Stimulated activated CD8-positive, alpha-beta memory T cell treated with anti-CD3 and anti-CD28 coated beads, Interleukin-4, amount 100 ng/mL, for 48 hours (primary cell): Measurements from ENCODE around the gene PIM3.

Source experiments
- DNase-seq: peaks from one replicate; pipeline ENCODE4 v3.0.0-alpha.2; 2020

Gene PIM3

DNA sequence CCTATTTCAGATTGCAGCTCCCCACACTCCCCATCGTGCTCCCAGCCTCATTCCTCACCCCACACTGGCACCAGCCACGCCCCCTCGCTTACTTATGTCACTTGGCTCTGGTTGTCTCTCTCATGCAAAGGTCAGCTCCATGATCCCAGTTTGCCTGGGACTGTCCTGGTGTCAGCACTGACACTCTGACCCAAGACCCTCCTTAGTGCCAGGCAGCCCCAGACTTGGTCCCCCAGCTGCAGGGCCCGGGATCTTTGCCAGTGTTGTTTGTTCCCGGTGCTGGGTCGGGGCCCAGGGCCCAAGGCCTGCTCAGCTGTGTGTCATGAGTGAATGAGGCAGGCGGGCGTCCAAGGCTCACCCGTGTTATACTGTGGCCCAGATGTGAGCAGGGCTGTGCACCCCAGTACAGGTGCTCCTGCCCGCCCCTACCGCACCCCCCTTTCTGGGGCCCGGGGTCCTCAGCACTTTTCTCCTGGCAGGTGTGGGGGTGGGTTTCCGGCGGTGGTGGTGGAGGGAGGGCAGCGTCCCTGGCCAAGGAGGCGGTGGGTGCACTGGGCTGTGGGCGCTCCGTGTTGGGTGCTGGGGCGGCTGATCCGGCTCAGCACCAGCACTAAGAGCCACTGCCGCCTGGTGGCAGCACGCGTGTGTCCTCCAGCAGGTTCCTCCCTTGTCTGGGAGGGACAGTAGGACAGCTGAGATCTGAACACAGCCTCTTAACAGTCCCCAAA lies 32.5 kb downstream of the PIM3 start:
- peak; percentile 80 for DNase-seq

DNA sequence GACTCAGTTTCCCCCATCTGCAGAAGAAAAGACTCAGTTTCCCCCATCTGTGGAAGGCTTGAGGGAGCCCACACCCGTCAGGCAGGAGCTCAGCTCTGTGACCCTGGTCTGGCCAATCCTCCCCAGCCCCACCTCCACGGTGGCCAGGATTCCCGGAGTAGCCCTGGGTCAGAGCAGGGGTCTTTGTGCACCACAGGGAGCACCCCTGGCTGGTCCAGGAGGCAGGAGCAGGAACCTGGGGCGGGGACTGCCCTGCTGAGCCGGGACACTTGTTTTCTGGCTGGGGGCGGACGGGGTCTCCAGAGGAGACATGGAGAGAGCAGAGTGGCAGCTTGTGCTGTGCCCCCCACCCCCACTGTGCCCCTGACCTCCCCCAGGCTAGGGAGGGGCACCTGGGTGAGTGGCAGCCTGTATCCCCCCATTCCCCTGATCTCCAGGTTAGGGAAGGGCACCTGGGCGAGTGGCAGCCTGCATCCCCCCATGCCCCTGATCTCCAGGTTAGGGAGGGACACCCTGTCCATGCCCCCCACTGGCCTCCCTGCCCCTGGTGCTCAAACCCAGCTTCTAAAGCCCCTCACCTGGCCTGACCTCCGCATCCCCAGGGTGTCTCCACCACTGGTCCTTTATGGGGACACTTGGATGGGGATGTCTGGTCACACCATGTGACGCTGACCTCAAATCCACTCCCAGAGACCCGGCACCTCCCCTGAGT lies 33.2 kb downstream of the PIM3 start:
- DNase-seq = no peak

DNA sequence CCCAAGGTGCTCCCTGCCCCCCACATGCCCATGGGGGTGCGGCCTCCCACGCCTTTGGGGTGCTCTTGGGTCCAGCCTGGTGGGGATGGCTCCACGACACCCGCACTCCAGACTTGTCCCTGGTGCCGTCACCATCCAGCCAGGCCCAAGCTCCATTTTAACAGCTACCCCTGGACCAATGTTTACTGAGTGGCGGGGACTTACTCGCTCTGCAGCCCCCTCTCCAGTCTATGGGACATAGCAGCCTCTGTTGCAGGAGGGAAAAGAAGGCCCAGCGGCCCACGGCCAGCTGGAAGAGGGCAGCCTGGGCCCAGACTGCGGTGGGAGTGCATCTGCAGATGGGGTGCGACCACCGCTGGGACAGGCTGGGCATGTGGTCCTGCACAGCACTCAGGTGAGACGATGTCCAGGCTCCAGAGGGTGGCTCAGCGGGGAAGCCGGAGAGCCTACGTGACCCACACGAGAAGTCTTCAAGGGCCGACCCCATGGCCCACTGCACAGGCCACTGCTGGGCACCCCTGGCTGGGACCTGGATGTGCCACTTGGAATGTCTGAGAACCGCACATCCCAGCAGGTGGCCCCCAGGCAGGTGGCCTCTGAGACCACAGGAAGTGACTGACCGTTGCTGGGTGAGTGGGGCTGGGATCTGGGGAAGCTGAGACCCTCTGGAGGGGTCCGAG lies 33.9 kb downstream of the PIM3 start:
- no peak for DNase-seq

DNA sequence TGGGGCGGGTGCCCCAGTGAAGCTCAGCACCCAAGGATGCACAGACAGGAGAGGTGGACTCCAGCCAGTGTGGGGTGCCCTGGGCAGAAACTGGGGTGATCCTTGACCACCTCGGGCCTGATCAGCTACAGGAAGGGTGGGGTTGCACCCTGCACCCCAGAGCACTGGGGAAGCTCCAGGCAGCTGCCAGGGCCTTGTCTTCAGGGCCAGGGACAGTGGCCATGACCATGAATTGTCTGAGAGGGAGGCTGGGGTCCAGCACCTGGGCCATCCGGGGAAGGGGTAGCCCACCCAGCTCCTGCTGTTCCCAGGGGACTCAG lies 34.4 kb downstream of the PIM3 start:
- no peak for DNase-seq

DNA sequence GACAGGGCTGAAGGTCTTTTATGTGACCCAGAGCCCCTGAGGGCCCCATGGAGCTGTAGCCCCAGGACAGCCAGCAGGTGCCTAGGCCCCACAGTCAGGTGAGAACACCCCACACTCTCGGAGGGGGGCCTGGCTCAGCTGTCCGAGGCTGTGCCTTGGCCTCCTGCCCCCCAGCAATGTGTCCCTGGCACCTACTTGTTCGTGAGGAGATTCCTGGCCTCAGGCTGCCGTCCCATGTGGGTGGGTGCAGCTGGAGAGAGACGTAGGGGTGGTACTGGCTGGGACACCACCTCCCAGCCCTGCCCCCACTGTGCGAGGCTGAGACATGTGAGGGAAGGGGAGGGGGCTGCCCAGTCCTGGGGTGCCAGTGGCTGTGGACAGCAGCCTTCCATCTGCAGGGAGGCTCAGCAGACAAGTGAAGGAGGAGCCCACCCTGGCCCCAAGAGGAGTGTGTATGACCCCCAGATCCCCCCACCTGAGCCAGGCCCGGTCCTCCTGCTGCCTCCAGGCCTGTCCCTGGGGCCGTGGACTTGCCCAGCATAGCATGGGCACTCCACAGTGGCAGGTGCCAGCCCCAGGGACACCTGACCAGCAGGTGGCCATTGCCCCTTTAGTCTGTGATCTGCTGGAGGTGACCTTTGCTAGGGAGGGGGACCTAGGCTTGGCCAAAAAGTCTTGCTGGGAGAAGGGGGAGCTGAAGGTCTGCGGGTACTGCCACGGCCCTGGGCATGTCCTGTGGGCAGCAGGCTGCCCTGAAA lies 35.0 kb downstream of the PIM3 start:
- peak; percentile 17 for DNase-seq

DNA sequence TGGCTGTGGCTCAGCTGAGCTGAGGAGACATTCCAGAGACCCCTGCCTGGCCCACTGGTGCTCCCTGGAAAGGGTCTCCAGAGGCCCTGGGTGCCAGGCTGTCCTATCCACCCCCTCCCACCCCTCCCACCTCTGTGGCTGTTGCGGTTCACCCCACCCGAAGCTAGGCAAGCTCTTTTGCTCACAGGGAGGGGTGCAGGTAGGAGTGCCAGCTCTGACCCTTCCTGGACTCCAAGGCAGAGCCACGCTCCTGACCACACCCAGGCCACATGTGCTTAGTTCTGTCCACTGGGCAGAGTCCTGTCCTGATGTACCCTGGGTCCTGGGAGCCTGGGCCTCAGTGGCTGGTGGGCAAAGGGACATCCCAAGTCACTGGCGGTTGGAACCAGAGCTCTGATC lies 35.5 kb downstream of the PIM3 start:
- DNase-seq = peak; percentile 18

DNA sequence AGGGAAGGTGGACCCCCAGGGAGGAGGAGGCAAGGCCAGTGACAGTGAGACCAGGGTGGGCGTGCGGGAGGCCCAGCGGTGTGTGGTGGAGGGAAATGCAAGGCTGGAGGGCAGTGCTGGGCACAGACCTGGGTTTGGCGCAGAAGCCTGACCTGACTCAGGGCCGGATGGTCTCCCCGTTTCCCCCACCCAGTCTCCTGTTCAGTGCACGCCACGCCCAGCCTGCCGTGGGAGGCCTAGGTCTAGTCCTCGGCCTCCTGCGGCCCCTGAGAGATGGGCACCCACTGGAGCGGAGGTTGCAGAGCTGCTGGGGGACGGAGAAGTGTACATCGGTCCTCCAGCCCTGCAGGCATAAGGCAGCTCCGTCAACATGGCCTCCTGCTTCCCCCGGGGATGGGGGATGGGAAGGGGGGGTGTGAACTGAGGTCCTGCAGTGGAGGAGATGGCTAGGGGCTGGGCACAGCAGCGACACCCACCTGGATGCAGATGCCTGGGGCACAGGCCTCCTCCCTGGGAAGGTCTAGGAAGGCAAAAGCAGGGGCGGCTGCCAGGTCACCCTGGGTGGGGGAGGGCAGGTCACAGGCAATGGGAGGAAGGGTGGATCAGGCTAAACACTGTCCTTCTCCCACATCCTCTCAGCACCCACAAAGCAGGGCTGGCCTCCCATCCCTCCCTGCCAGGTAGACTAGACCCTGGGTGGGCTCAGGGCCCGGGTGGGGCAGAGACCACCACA lies 36.1 kb downstream of the PIM3 start:
- peak; percentile 19 for DNase-seq

DNA sequence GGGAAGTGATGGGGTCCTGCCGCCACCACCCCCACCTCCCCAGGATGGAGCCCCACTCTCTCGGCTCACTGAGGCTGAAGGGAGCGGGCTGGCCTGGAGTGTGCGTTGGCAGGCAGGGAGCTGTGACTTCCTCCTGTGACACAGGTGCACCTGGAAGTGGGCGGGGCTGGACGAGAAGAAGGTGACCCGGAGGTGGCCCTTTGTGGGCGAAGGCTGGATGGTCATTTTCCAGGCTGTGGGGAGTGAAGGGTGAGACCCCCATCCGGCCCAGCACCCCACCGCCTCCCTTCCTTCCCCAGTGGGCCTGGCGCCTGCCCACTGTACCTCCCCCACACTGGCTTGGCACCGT lies 36.7 kb downstream of the PIM3 start:
- peak; percentile 21 for DNase-seq

DNA sequence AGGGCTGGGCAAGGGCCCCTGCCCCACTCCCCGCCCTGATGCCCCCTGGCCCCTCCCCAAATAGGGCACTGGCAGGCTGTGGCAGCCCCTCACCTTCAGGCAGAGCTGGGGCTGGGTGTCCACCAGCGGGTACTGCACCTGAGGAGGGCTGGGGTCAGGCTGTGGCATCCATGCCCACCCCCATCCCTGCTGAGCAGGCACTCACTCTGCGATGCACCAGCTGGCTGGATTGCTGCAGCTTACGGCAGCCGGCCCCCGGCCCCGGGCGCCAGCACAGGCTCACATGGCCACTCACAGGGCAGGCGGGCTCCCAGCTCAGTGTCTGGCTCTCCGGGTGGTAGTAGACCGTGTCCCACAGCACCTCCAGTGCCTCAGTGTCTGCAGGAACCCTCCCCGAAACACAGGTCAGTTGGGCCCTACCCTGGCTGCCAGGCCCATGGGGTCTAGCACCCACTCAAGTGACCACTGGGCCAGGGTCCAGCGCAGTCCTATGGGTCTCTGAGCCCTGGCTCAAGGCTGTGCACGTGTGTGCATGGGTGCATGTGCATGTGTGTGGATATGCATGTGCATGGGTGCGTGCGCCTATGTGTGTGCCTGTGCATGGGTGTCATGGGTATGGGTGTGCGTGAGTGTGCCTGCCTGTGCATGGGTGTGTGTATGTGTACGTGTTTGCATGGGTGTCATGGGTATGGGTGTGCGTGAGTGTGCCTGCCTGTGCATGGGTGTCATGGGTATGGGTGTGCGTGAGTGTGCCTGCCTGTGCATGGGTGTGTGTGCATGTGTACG lies 37.6 kb downstream of the PIM3 start:
- peak; percentile 22 for DNase-seq

DNA sequence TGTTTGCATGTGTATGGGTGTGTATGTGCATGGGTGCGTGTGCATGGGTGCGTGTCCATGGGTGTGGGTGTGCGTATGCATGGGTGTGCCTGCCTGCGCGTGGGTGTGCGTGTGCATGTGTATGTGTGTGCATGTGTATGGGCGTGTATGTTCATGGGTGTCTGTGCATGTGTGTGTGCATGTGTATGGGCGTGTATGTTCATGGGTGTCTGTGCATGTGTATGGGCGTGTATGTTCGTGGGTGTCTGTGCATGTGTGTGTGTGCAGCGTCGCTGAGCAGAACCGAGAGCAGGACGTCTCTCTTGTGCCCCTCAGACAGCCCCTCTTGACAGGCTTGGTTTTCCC lies 38.1 kb downstream of the PIM3 start:
- peak; percentile 21 for DNase-seq

DNA sequence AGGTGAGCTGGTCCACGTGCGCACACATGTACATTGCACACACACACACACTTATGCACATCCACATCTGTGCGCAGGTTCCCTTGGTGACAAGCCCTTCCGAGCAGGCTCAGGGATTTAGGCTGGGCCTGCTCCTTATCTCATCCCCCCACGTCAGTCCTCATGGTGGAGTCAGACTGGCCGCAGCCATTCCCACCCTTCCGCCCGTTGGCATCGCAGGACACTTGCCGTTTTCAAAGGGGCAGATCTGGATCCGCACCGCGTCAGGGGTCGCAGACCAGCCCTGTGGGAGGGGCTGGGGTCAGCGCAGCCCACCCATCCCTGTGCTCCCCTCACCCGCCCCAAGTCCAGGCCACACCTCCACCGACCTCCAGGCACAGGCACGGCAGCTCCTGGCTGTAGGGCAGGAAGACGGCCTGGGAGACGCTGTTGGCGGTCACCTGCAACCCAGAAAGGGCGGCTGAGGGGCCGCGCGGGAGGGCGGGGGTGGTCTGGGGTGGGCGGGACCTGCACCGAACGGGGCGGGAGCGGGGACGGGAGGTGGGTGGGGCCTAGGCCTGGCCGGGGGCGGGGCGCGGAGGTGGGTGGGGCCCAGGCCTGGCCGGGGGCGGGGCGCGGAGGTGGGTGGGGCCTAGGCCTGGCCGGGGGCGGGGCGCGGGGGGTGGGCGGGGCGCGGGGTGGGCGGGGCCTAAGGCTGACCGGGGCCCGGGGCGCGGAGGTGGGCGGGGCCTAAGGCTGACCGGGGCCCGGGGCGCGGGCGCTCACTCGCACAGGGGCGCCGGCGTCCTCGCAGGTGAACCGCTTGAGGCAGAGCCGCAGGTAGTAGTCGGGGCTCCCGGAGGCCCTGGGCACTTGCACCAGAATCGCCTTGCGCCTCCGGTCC lies 38.7 kb downstream of the PIM3 start:
- DNase-seq = peak; percentile 53

DNA sequence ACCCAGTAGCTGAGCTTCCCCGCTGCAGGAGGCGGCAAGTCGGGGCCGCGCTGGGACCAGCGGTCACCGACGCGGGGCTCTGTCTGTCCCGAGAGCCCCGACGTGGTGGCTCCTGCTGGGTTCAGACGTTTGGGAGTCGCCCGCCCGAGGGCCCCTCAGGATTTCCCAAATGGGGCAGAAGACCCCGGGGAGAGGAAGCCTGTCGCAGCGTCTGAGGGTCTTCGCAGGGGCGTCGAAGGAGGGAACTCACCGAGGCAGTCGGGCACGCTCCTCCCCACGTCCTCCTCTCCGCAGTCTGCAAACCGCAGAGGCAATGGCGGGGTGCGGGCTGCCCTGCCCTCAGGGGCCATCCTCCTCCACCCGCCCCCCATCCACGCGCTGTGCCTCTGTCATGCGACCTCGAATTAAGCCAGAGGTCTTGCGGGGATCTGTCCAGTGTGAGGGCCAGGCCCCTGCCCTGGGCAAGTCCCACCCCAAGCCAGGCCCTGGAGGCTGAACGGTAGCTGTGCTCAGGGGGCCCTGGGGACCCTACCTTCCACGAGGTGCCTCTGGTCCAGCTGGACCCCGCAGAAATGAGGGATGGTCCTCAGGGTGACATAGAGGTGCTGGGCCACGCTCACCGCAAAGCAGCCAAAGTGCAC lies 39.5 kb downstream of the PIM3 start:
- peak; percentile 19 for DNase-seq

DNA sequence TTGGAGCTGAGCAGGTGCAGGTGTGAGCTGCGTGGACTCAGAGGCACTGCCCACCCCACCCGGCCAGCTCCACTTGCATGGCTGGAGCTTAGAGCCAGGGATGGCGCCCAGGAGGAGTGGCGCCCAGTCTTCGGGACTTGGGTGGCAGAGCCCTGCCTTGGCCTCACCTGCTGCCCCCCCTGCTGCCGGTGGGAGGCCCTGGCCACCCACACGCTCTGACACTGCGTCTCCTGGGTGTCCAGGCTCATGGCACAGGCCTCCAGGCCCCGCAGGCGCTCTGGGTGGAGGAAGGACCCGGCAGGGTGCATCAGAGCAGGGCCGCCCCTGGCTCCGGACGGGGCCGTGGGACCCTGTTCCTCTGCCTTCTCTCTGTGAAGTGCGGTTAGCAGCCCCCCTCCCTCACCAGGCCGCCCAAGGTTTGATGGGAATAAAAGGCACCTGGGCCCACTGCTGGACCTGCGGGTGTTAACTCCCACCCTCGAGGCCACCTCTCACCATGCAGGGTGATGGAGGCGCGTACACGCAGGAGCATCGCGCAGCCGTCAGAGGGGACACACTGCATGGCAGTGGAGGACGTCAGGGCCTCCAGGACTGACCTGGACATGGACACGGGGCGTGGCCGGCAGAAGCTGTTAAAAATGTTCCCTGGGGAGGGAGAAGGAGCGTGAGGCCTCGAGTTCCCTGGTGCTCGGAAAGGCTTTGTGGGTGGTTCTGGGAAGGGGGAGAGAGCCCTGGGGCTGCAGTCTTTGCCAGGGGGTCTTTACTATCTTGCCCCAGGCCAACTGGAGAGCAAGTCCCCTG lies 40.2 kb downstream of the PIM3 start:
- peak; percentile 22 for DNase-seq

DNA sequence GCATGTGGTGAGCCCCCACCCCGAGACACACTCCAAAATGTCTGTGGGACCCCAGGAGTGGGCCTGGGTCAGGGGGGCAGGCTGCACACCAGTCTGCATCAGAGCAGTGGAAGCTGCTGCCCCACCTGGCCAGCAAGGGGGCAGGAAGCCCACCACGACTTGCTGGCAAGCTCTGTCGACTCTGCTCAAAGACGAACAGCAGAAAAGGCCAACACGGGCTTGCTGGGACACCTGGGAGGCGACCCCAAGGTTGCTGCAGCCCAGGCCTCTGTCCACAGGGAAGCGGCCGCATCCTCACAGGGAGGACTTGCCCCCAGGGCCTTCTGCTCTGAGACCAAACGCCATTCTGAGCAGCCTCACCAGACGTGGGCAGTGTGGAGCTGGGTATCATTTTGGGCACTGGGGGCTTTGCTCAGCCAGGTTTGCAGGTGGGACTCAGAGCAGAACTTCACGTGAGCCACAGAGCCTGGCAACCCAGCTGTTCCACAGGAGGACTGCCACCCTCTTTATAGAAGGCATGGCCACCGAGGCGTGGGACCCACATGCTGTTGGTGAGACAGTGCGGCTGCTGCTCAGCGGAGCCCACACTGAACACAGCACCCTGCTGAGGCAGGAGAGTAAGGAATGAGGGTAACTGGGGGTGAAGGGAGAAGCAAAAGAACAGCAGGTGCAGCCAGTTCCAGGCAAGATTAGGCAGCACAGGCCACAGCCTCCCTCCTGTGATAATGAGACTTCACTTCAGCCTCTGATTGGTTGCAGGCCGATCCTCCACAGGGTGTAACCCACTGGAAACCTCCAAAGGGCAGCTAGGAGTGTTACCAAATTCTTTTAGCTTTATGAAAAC lies 41.0 kb downstream of the PIM3 start:
- peak; percentile 27 for DNase-seq

DNA sequence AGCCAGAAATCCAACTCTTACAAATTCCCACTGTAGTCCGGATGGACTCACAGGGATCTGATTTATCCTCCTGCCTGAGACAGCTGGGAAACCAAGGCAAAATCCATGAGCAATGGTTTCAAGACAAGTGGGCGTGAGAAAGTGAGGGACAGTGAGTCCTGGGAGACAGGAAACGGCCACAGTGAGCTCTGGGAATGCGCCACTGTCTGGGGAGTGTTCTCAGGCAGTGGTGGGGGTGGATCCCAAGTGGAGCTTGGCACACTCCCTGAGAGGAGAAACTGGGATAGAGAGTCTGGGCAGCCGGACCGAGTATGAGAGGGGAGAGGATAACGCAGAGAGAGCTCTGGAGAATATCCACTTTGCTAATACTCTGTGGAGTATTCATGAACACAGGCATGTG lies 42.2 kb downstream of the PIM3 start:
- DNase-seq = no peak

DNA sequence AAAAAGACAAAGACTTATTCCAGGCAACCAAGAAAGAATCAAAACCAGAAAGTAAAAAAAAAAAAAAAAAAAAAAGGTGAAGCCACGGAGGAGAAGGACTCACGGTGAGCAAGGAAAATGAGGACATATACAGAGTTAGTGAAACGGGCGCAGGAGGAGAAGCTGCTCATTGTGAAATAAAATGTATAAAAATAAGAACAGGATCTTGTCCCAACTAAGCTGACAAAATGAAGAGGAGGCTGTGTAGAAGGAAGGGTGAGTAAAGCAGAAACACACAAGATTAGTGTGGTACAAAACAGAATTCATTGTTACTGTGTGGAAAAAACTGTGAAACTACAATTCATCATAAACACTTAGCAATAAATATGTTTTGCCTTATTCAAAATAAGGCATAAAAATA lies 44.3 kb downstream of the PIM3 start:
- no peak for DNase-seq

DNA sequence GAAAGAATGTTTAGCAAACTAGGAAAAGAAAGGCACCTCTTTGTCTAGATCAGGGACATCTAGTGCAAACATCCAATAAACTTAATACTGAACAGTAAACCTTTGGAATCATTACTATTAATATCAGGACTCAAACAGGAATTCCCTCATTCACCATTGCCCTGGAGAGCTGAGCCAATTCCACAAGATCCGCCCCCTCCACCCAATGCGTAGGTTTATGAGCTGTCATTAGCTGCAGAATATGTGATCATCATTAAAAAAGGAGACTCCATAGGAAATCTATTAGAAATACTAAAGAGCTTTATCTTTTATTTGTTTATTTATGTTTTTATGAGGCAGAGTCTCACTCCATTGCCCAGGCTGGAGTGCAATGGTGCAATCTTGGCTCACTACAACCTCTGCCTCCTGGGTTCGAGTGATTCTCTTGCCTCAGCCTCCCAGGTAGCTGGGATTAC lies 46.5 kb downstream of the PIM3 start:
- DNase-seq = no peak
